Esophagus muscularis mucosa (tissue), 3 donors: Measurements from ENCODE around the gene UNC119B.

Experiments used
- CTCF ChIP-seq, 3 experiments: fragments of 200-600 bp in 2 of 3; fragments of 450-650 bp in 1 of 3; sonication (generic) in 2 of 3; IDR thresholded peaks; one replicate each; pipeline ENCODE4 v1.5.1; 2017 to 2019; ENCODE audit warnings: antibody characterized with exemption in 3 of 3, mild to moderate bottlenecking in 2 of 3, moderate library complexity in 1 of 3
- POLR2A ChIP-seq: fragments of 450-650 bp; IDR thresholded peaks from one replicate; pipeline ENCODE4 v1.6.1; 2017; ENCODE audit warnings: antibody characterized with exemption, moderate library complexity, mild to moderate bottlenecking, low read depth

- TF ChIP-seq CTCF (IDR thresholded peaks at IDR 0.05) (no peak), POLR2A (no peak)
Measured at GRCh38 chr12:120719496-120720233, 9.4 kb downstream of the UNC119B start.
